ENCODE measurements around the gene FABP3.

- TF ChIP-seq EZH2phosphoT487 (IDR thresholded peaks at IDR 0.05; ENCODE audit: insufficient read depth, low read depth) = no peak
- TF ChIP-seq EZH2 (IDR thresholded peaks at IDR 0.05; ENCODE audit: insufficient read depth, poor library complexity, severe bottlenecking) = no peak
These were observed 4.5 kb upstream of the FABP3 start for GRCh38 chr1:31377364-31377863.

Measured in GM23248 (cell line).